ENCODE results near the gene PLEKHM2.

Gene PLEKHM2

GRCh38 chr1:15726508-15726907 is 42.4 kb downstream of the PLEKHM2 start:
- no peak for DNase-seq (ENCODE audit: low read depth)

GRCh38 chr1:15727021-15727420 is 42.9 kb downstream of the PLEKHM2 start:
- no peak for DNase-seq (ENCODE audit: low read depth)

GRCh38 chr1:15727424-15727823 is 43.3 kb downstream of the PLEKHM2 start:
- no peak for DNase-seq (ENCODE audit: low read depth)

- no peak for DNase-seq (ENCODE audit: low read depth)
Measured at GRCh38 chr1:15727866-15728534, 43.9 kb downstream of the PLEKHM2 start.

GRCh38 chr1:15728937-15729657 is 45.0 kb downstream of the PLEKHM2 start:
- no peak for DNase-seq (ENCODE audit: low read depth)

- no peak for DNase-seq (ENCODE audit: low read depth)
Measured at GRCh38 chr1:15730423-15730822, 46.3 kb downstream of the PLEKHM2 start.

GRCh38 chr1:15730936-15731335 is 46.8 kb downstream of the PLEKHM2 start:
- no peak for DNase-seq (ENCODE audit: low read depth)

GRCh38 chr1:15731735-15732685 is 47.9 kb downstream of the PLEKHM2 start:
- no peak for DNase-seq (ENCODE audit: low read depth)

GRCh38 chr1:15732686-15733081 is 48.6 kb downstream of the PLEKHM2 start:
- DNase-seq (ENCODE audit: low read depth), result no peak

- no peak for DNase-seq (ENCODE audit: low read depth)
Measured at GRCh38 chr1:15733218-15733725, 49.2 kb downstream of the PLEKHM2 start.

- DNase-seq (ENCODE audit: low read depth), result no peak
Measured at GRCh38 chr1:15733726-15734226, 49.7 kb downstream of the PLEKHM2 start.

GRCh38 chr1:15734296-15734695 is 50.2 kb downstream of the PLEKHM2 start:
- DNase-seq (ENCODE audit: low read depth), result no peak

GRCh38 chr1:15734901-15735300 is 50.8 kb downstream of the PLEKHM2 start:
- DNase-seq (ENCODE audit: low read depth), result no peak

- DNase-seq (ENCODE audit: low read depth), result no peak
Measured at GRCh38 chr1:15735304-15736037, 51.4 kb downstream of the PLEKHM2 start.

GRCh38 chr1:15736038-15736891 is 52.1 kb downstream of the PLEKHM2 start, which contains the start of gene SLC25A34:
TSS of gene SLC25A34 (plus strand) at chr1:15736258. CDS start at chr1:15736486, 228 bp downstream.
- no peak for DNase-seq (ENCODE audit: low read depth)

- no peak for DNase-seq (ENCODE audit: low read depth)
Measured at GRCh38 chr1:15736892-15737261, 52.8 kb downstream of the PLEKHM2 start.

- no peak for DNase-seq (ENCODE audit: low read depth)
Measured at GRCh38 chr1:15737324-15738319, 53.5 kb downstream of the PLEKHM2 start.

GRCh38 chr1:15738416-15739113 is 54.4 kb downstream of the PLEKHM2 start:
- no peak for DNase-seq (ENCODE audit: low read depth)

GRCh38 chr1:15739259-15739658 is 55.1 kb downstream of the PLEKHM2 start:
- DNase-seq (ENCODE audit: low read depth), result no peak
